Spinal cord (tissue), 10 donors: ENCODE results near the gene ARHGEF17. TPM values are rescaled to one million over a fixed set of nuclear protein-coding genes. Genes with fewer than 3 reads are reported as not detected.
A peak's percentile ranks its signal among the peaks of the same experiment; 100 is the strongest.

Experiments used
- DNase-seq, 6 donors: peaks; one replicate each; pipeline versions ENCODE4 v3.0.0 to v3.0.0-alpha.2; 2013 to 2015; ENCODE audit warnings: low spot score in 6 of 6, low read depth in 4 of 6
- H3K27ac ChIP-seq: one replicate; pipeline ENCODE4 v1.5.1; 2013; ENCODE audit warnings: low read depth, low read length, control low read depth
- H3K27me3 ChIP-seq: one replicate; pipeline ENCODE4 v1.6.1; 2013; ENCODE audit warnings: low read length; ENCODE audit not compliant: control insufficient read depth, insufficient read depth
- H3K36me3 ChIP-seq: one replicate; pipeline ENCODE4 v1.6.1; 2013; ENCODE audit warnings: low read length; ENCODE audit not compliant: control insufficient read depth, insufficient read depth
- H3K4me1 ChIP-seq: one replicate; pipeline ENCODE4 v1.6.1; 2013; ENCODE audit warnings: low read length; ENCODE audit not compliant: control insufficient read depth, insufficient read depth
- H3K4me3 ChIP-seq: one replicate; pipeline ENCODE4 v1.5.1; 2013; ENCODE audit warnings: low read depth, low read length, control low read depth
- H3K9me3 ChIP-seq: one replicate; pipeline ENCODE4 v1.6.1; 2013; ENCODE audit warnings: low read length; ENCODE audit not compliant: control insufficient read depth, insufficient read depth
- WGBS: methylation state at CpG from one replicate; pipeline ENCODE4 v1.1.5; 2013; ENCODE audit warnings: missing lambda C conversion rate; ENCODE audit not compliant: insufficient coverage; 5-methylcytosine and 5-hydroxymethylcytosine counted together
- polyA plus RNA-seq, 2 donors: library from polyadenylated mRNA; unstranded; fragments of 120-200 nt; gene quantifications; one replicate each; pipeline ENCODE4 v1.2.1, GENCODE V29; 2013; ENCODE audit not compliant: insufficient read length in 2 of 2
- total RNA-seq, 2 donors: library from RNA; depleted of rRNA in 1 of 2; stranded (reverse); fragments of 120-200 nt in 1 of 2; fragments of >200 nt in 1 of 2; gene quantifications; one replicate each; pipeline versions ENCODE4 v1.2.3 to v1.2.4, GENCODE V29; 2013 to 2014
- donor health status: healthy.

ARHGEF17 gene
- total and polyA plus RNA-seq, 4 donors: 37.3 to 105 (median 67.5) TPM

DNA sequence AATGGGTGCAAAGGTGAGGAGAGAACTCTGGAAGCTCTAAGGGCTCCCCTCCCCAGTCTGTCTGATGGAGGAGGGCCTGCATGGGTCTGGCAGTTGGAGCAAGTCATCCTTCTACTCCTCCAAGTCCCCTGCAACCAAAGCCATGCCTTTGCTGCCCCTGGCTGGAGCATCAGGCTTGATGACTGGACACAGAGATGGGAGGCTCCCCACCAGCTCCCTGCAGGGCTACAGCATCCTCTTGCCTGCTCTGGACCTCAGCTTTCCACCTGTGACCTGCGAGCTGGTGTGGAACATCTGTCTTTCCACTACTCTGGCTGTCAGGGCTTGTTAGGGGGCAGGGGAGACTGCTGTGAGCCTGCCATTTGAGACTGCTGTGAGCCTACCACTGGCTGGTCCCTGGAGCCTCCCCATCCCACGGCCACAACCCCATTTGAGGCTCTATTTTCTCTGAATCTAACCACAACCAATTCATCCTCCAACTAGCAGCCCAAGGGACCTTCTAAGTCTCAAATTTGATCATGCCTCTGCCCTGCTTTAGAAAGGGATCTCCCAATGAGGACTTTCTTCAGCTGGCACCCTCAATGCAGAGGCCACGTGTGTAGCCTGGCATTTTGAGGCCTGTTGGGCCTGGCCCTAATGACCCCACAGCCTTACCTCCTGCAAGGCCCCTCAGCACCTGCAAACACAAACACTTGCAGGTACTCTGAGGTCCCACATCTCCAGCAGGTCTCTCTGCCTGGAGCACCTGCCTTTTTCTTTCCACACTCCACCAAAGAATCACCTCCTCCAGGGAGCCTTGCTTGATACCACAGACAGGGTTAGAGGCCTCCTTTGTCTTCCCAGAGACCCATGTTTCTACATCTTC lies 26.0 kb upstream of the ARHGEF17 start:
- Histone ChIP-seq H3K9me3 (no peaks in the 10 kb centered on the region), H3K27me3 (no peaks in the 10 kb centered on the region), H3K4me3 (no peak overlapping the region), H3K27ac (no peak overlapping the region), H3K36me3 (no peaks in the 10 kb centered on the region), H3K4me1 (no peaks in the 10 kb centered on the region)
- whole genome bisulfite sequencing: 68% methylated on average over 2 of the region's 3 CpGs
- DNase-seq: no peak

DNA sequence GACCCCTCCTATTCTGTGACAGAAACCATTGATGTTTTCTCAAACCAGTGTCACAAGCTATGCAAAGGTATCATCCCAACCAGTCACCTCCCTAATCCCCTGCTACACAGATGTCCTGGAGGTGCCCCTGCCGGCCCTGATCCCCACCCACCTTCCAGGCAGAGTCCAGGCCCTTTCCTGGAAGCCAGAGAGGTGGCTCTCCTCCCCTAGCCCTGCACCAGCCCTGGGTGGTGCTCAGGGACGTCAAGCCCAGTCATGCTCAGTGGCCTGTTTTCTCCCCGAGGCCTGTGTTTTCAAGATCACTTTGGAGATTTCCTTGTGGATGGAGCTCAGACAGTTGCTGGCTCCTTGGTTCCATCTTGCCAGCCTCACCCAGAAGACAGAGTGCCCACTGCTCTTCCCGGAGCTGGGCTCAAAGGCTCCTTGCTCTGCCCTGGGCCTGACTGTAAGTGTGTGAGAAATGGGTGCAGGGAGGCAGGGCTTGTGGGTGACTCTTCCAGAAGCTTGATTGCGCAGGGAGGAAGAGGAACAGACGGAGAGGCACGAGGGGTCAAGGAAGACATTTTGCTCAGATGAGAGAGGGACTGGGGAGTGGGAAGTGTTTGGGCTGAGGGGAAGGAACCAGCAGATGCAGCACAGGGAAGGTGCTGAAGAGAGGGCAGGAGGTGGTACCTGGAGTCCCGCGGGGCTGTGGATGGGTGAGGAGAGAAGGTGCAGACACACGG lies 24.6 kb upstream of the ARHGEF17 start:
- DNase-seq: no peak
- no peaks in the 10 kb centered on the region for H3K27me3 ChIP-seq
- no peaks in the 10 kb centered on the region for H3K9me3 ChIP-seq
- H3K36me3 ChIP-seq: no peaks in the 10 kb centered on the region
- peaks cover 10% of the 10 kb centered on the region for H3K4me1 ChIP-seq
- 78% methylated on average over 10 of the region's 10 CpGs for WGBS
- H3K27ac ChIP-seq: no peak overlapping the region
- no peak overlapping the region for H3K4me3 ChIP-seq

- Histone ChIP-seq H3K27me3 (no peaks in the 10 kb centered on the region), H3K36me3 (no peaks in the 10 kb centered on the region), H3K4me3 (no peak overlapping the region), H3K9me3 (no peaks in the 10 kb centered on the region), H3K27ac (no peak overlapping the region), H3K4me1 (peaks cover 17% of the 10 kb centered on the region)
- 70% methylated on average over 2 of the region's 3 CpGs for WGBS
- DNase-seq: no peak
Observed at GRCh38 chr11:73284106-73284505, 24.0 kb upstream of the ARHGEF17 start.

DNA sequence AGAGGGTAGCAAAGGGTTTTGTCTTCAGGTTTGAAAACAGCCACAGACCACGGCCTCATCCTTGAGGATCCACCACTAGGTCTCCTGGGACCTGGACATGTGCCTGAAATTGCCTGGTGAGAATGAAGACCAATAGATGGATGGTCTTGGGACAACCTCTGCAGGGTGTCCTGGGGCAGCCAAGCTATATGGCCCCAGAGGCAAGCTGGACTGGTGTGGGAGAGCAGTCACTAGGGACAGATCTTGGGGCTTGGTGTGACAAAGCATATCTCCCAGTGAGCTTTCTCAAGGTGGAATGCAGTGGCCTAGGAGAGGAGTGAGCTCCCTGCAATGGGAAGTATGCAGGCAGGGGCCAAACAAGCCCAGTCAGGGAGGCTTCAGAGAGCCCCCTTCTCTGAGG lies 22.4 kb upstream of the ARHGEF17 start:
- Histone ChIP-seq H3K27me3 (no peaks in the 10 kb centered on the region), H3K27ac (no peak overlapping the region), H3K36me3 (no peaks in the 10 kb centered on the region), H3K4me1 (peaks cover 25% of the 10 kb centered on the region), H3K9me3 (no peaks in the 10 kb centered on the region), H3K4me3 (no peak overlapping the region)
- WGBS: 100% methylated on average over 1 of the region's 1 CpG
- no peak for DNase-seq

DNA sequence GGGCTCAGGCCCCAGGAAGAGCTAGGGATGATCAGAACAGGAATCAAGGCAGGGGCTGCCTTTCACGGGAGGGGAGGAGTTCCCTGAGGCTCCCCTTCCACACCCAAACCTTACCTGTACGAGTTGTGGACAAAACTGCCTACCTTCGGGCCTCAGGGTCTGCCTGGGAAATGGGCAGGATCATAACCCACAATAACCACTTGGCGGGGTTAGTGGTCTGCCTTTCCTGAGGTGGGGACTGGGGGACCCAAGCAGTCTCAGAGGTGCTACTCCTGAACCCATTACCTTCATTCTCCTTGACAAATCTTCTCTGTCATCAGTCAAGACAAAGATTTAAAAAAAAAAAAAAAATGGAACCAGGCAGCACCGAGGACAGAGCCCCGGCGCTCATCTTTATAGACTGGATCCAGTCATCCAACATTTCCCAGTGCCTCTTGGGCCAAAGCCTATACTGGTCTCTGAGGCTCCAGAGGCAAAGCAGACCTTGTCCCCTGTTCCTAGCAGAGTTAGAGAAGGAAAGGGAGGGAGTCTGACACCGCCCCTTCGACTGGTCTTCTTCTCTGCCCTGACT lies 21.8 kb upstream of the ARHGEF17 start:
- WGBS: 80% methylated on average over 2 of the region's 9 CpGs
- Histone ChIP-seq H3K9me3 (no peaks in the 10 kb centered on the region), H3K4me1 (peaks cover 25% of the 10 kb centered on the region), H3K27me3 (no peaks in the 10 kb centered on the region), H3K27ac (no peak overlapping the region), H3K36me3 (no peaks in the 10 kb centered on the region), H3K4me3 (no peak overlapping the region)
- no peak for DNase-seq

DNA sequence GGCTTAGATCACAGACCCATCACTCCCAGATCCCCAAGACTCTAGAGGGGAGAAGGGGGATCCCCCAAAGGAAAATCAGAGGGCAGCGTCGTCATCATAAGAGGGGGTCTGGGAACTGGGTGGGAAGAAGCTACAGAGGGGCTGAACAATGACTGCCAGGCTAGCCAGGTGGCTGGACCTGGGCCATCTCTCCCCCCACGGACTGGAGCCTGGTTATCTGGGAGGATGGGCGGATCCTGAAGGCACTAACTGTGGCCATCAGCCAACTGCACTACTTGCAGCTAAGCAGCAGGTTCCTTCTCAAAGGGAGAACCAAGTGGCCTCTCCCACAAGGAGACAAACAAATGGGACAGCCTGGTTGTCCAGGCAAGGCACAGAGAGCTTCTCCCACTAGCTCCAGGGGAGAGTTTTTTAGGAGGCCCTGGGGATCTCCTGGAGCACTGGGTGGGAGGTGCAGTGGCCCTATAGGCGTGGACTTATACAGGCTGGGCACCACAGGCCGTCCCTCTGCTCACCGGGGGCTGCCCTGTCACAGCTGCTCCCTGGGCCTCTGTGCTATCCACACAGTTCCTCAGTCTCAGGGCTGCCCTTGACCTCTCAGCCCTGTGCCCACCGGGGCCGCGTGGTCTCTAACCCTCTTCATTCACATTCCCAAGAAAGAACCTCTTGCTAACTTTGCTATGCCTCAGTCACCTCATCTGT lies 20.5 kb upstream of the ARHGEF17 start:
- Histone ChIP-seq H3K4me3 (no peak overlapping the region), H3K36me3 (no peaks in the 10 kb centered on the region), H3K4me1 (peaks cover 26% of the 10 kb centered on the region), H3K27me3 (no peaks in the 10 kb centered on the region), H3K27ac (no peak overlapping the region), H3K9me3 (no peaks in the 10 kb centered on the region)
- WGBS: 70% methylated on average over 6 of the region's 10 CpGs
- DNase-seq: no peak

DNA sequence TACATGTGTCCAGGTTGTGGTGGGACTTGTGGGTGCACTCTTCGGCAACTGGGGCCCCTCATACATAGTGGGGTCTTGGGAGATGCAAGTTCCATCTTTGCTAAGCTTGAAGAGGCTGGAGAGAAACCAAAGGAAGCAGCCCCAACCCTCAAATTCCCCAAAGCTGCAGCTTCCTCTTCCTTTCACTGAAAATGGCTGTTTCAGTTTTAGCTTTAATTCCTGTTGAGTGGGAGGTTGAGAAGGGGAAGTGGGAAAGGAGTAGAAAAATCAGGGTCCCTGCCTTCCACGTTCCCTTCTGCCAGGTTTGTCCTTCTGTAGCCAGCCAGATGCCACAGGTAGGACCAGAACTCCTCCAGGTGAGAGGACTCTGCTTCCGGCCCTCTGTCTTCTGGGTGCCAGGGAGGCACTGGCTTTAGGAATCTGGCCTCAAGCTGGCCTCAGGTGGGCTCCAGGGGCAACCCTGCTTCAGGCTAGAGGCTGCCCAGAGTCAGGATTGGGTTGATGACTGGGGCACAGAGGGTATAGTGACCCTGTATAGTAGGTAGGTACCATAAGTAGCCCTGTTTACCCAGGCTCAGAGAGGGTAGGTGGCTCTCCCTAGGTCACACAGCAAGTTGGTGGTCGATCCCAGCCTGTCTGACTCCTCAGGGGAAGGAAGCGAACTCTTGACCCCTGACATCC lies 19.7 kb upstream of the ARHGEF17 start:
- Histone ChIP-seq H3K36me3 (no peaks in the 10 kb centered on the region), H3K9me3 (no peaks in the 10 kb centered on the region), H3K27ac (no peak overlapping the region), H3K4me3 (no peak overlapping the region), H3K27me3 (no peaks in the 10 kb centered on the region), H3K4me1 (peaks cover 31% of the 10 kb centered on the region)
- DNase-seq: no peak
- 79% methylated on average over 5 of the region's 5 CpGs for WGBS

GRCh38 chr11:73288873-73289707 lies 19.0 kb upstream of the ARHGEF17 start:
- WGBS: 21% methylated on average over 13 of the region's 17 CpGs
- H3K4me3 ChIP-seq: peak overlapping the region; percentile 12
- DNase-seq: peak in 2 of 6 donors; percentile 83 to 86

More at GRCh38 chr11:73288873-73289707, 19.0 kb upstream of the ARHGEF17 start:
- H3K27me3 ChIP-seq: no peaks in the 10 kb centered on the region
- H3K9me3 ChIP-seq: no peaks in the 10 kb centered on the region
- H3K4me1 ChIP-seq: peaks cover 33% of the 10 kb centered on the region
- H3K27ac ChIP-seq: no peak overlapping the region
- H3K36me3 ChIP-seq: no peaks in the 10 kb centered on the region
